Endodermal cell (in vitro differentiated cells): ENCODE data around the gene CTDNEP1. TPM values are rescaled to one million over a fixed set of nuclear protein-coding genes. Genes with fewer than 3 reads are reported as not detected.
A peak's percentile ranks its signal among the peaks of the same experiment; 100 is the strongest.

Experiments used
- DNase-seq: peaks from one replicate; pipeline ENCODE4 v3.0.0-alpha.2; 2017
- H3K27ac ChIP-seq: 2 replicates; pipeline ENCODE4 v1.5.1; 2013; ENCODE audit warnings: mild to moderate bottlenecking, low read depth, low read length, moderate library complexity
- H3K27me3 ChIP-seq: 2 replicates; pipeline ENCODE4 v1.6.1; 2013; ENCODE audit warnings: mild to moderate bottlenecking, low read length, moderate library complexity; ENCODE audit not compliant: insufficient read depth, control insufficient read depth, poor library complexity, severe bottlenecking
- H3K36me3 ChIP-seq: 2 replicates; pipeline ENCODE4 v1.7.0; 2013; ENCODE audit warnings: mild to moderate bottlenecking, low read length, moderate library complexity; ENCODE audit not compliant: control insufficient read depth, insufficient read depth
- H3K4me1 ChIP-seq: one replicate; pipeline ENCODE4 v1.7.0; 2013; ENCODE audit warnings: low read length; ENCODE audit not compliant: control insufficient read depth, insufficient read depth
- H3K4me3 ChIP-seq: 2 replicates; pipeline ENCODE4 v1.5.1; 2013; ENCODE audit warnings: mild to moderate bottlenecking, low read length, moderate library complexity
- H3K9ac ChIP-seq: 2 replicates; pipeline ENCODE4 v1.6.1; 2013; ENCODE audit warnings: mild to moderate bottlenecking, low read length, moderate library complexity; ENCODE audit not compliant: poor library complexity, severe bottlenecking; ENCODE audit errors: extremely low read depth
- H3K9me3 ChIP-seq: 2 replicates; pipeline ENCODE4 v1.6.1; 2013; ENCODE audit warnings: mild to moderate bottlenecking, low read length, moderate library complexity; ENCODE audit not compliant: control insufficient read depth
- H3K27ac Mint-ChIP-seq: 2 replicates; pipeline ENCODE4 v1.8.0; 2020; ENCODE audit warnings: mixed read lengths
- H3K27me3 Mint-ChIP-seq: 2 replicates; pipeline ENCODE4 v1.8.0; 2021; ENCODE audit warnings: mild to moderate bottlenecking, mixed read lengths; ENCODE audit not compliant: insufficient read depth
- H3K36me3 Mint-ChIP-seq: 2 replicates; pipeline ENCODE4 v1.8.0; 2020; ENCODE audit warnings: low read depth, mixed read lengths
- H3K4me1 Mint-ChIP-seq: 2 replicates; pipeline ENCODE4 v1.8.0; 2020; ENCODE audit warnings: mixed read lengths
- H3K4me3 Mint-ChIP-seq: 2 replicates; pipeline ENCODE4 v1.8.0; 2020; ENCODE audit warnings: mild to moderate bottlenecking, moderate library complexity, mixed read lengths
- H3K9me3 Mint-ChIP-seq: 2 replicates; pipeline ENCODE4 v1.8.0; 2020; ENCODE audit warnings: mild to moderate bottlenecking, mixed read lengths
- WGBS, 2 experiments: methylation state at CpG; one replicate each; pipeline versions ENCODE4 v1.1.5 to v1.1.7; 2013; ENCODE audit warnings: missing lambda C conversion rate in 2 of 2, mixed read lengths in 1 of 2; ENCODE audit not compliant: insufficient coverage in 1 of 2, insufficient read length in 1 of 2; 5-methylcytosine and 5-hydroxymethylcytosine counted together
- total RNA-seq, 2 donors: library from RNA; stranded (reverse); fragmentation: NEBNext Ultra II Directional in 1 of 2; extraction: Animal tissue kit (Norgen Biotek cat#: 25700) in 1 of 2; gene quantifications; 2 replicates in 1 of 2; 3 replicates in 1 of 2; pipeline ENCODE4 v1.2.1, GENCODE V29; 2021
- TF ChIP-seq, protein P1 (sequence below): fragments of 200-600 bp; sonication (generic); conservative IDR thresholded peaks from 2 replicates; pipeline ENCODE4 v1.5.0; 2021; ENCODE audit warnings: antibody characterized with exemption, mild to moderate bottlenecking

CTDNEP1 gene
- total RNA-seq, 2 donors from 2014 or later: 123 to 125 TPM

DNA sequence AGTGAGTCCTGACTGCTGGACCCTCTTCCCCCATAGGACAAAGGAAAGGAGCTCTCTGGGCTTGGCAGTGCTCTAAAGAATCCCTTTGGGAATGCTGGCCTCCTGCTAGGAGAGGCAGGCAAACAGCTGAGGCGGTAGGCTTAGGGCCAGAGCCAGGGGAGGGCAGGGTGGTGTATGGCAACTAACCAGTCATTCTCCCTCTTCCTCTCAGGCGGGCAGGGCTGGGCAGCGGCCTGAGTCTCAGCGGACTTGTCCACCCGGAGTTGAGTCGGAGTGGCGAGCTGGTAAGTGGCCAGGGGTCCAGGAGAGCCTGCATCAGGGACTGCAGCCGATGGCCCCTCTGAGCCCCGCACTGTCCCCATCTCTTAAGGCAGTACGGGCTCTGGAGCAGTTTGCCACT is 27.4 kb downstream of the CTDNEP1 start:
- peaks cover 67% of the 10 kb centered on the region for H3K36me3 ChIP-seq
- H3K27ac Mint-ChIP-seq: peak overlapping the region; percentile 11
- no peaks in the 10 kb centered on the region for H3K27me3 Mint-ChIP-seq
- peaks cover 66% of the 10 kb centered on the region for H3K36me3 Mint-ChIP-seq
- peaks cover 15% of the 10 kb centered on the region for H3K4me1 Mint-ChIP-seq
- H3K4me3 ChIP-seq: no peak overlapping the region
- no peak overlapping the region for H3K4me3 Mint-ChIP-seq
- peaks cover 5% of the 10 kb centered on the region for H3K4me1 ChIP-seq
- TF ChIP-seq, protein P1, sequence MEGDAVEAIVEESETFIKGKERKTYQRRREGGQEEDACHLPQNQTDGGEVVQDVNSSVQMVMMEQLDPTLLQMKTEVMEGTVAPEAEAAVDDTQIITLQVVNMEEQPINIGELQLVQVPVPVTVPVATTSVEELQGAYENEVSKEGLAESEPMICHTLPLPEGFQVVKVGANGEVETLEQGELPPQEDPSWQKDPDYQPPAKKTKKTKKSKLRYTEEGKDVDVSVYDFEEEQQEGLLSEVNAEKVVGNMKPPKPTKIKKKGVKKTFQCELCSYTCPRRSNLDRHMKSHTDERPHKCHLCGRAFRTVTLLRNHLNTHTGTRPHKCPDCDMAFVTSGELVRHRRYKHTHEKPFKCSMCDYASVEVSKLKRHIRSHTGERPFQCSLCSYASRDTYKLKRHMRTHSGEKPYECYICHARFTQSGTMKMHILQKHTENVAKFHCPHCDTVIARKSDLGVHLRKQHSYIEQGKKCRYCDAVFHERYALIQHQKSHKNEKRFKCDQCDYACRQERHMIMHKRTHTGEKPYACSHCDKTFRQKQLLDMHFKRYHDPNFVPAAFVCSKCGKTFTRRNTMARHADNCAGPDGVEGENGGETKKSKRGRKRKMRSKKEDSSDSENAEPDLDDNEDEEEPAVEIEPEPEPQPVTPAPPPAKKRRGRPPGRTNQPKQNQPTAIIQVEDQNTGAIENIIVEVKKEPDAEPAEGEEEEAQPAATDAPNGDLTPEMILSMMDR: no peak
- DNase-seq: no peak
- H3K27ac ChIP-seq: no peak overlapping the region
- no peak overlapping the region for H3K9ac ChIP-seq
- 93 to 98% methylated on average over 7 to 10 of the region's 10 CpGs for WGBS, 2 experiments
- no peaks in the 10 kb centered on the region for H3K9me3 Mint-ChIP-seq
- H3K9me3 ChIP-seq: no peaks in the 10 kb centered on the region
- H3K27me3 ChIP-seq: no peaks in the 10 kb centered on the region

DNA sequence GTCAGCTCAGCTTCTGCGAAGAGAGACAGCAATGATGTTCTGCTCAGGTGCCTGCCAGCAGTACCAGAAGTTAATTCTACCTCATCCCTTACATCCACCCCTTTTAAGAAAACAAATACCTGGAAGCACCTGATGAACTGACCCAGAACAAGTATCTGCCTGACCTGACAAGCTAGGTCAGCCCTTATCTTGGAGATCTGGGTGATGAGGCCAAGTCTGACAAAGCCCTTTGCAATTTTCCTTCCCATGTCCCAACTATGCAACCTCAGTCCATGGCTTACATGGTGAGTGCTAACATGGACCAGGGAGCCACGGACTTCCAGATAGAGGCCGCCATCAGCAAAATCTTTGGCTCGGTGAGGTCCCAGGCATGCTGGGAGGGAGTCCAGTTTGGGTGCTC is 28.2 kb downstream of the CTDNEP1 start:
- Histone ChIP-seq H3K4me1 (peaks cover 12% of the 10 kb centered on the region), H3K27ac (no peak overlapping the region), H3K4me3 (no peak overlapping the region), H3K36me3 (peaks cover 60% of the 10 kb centered on the region), H3K27me3 (no peaks in the 10 kb centered on the region), H3K9ac (no peak overlapping the region), H3K9me3 (no peaks in the 10 kb centered on the region)
- Mint-ChIP-seq H3K4me1 (peaks cover 21% of the 10 kb centered on the region), H3K27ac (no peak overlapping the region), H3K27me3 (no peaks in the 10 kb centered on the region), H3K9me3 (no peaks in the 10 kb centered on the region), H3K36me3 (peaks cover 59% of the 10 kb centered on the region), H3K4me3 (no peak overlapping the region)
- TF ChIP-seq, protein P1: no peak
- 97 to 100% methylated on average over 4 of the region's 4 CpGs for WGBS, 2 experiments
- no peak for DNase-seq

DNA sequence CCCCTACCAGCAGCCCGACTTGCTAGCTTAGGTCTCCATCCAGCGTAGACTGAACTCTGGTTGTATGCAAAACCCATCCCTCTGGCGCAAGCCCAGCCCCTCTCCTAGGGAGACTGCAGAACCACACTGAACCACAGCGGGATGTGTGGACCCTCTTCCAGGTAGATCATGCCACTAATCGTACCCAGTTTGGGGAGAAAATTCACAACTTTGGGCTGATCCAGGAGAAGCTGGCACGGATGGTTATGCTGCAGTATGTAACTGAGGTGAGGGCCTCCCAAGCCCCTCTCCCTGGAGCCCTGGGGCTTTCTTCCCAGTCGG is 28.6 kb downstream of the CTDNEP1 start:
- no peaks in the 10 kb centered on the region for H3K9me3 ChIP-seq
- no peak overlapping the region for H3K4me3 Mint-ChIP-seq

More for the DNA sequence above, 28.6 kb downstream of the CTDNEP1 start:
- no peak overlapping the region for H3K27ac Mint-ChIP-seq
- no peak overlapping the region for H3K4me3 ChIP-seq
- WGBS, 2 experiments: 77 to 92% methylated on average over 6 to 7 of the region's 7 CpGs
- peaks cover 55% of the 10 kb centered on the region for H3K36me3 Mint-ChIP-seq
- H3K4me1 Mint-ChIP-seq: peaks cover 25% of the 10 kb centered on the region
- DNase-seq: no peak
- H3K27me3 Mint-ChIP-seq: no peaks in the 10 kb centered on the region
- no peaks in the 10 kb centered on the region for H3K27me3 ChIP-seq
- H3K36me3 ChIP-seq: peaks cover 56% of the 10 kb centered on the region
- TF ChIP-seq, protein P1: no peak
- H3K9me3 Mint-ChIP-seq: no peaks in the 10 kb centered on the region
- peaks cover 17% of the 10 kb centered on the region for H3K4me1 ChIP-seq
- no peak overlapping the region for H3K9ac ChIP-seq
- H3K27ac ChIP-seq: no peak overlapping the region
